Activated B cell treated with CpG ODN at 0.5 μM for 24 hours (primary cell): ENCODE measurements around the gene PMS2. TPM values are rescaled to one million over a fixed set of nuclear protein-coding genes. Genes with fewer than 3 reads are reported as not detected.
"Not testable (repeated sequence)": the region's sequence is repeated elsewhere in the genome, so short reads cannot be mapped to it uniquely, and the experiment has no call there.

Experiments
- ATAC-seq: fragments of 200-7000 bp; cut with Tn5 transposase; one replicate; pipeline ENCODE4 v1.10.0; 2021; ENCODE audit warnings: low read depth, mild to moderate bottlenecking, moderate library complexity
- CTCF ChIA-PET: fragments of 350-600 bp; sonication (Branson Sonifier 250); formaldehyde crosslinking; loops from one replicate; lab custom pipeline; 2021; ENCODE audit warnings: antibody characterized with exemption; lab: Charles Lee
- POLR2A ChIA-PET: fragments of 350-600 bp; sonication (Branson Sonifier 250); formaldehyde crosslinking; loops from one replicate; lab custom pipeline; 2021; ENCODE audit warnings: antibody characterized with exemption; lab: Charles Lee
- DNase-seq: peaks from one replicate; pipeline ENCODE4 v3.0.0; 2022
- H3K27ac Mint-ChIP-seq: one replicate; pipeline ENCODE4 v1.8.0; 2020; ENCODE audit warnings: mixed read lengths
- H3K27me3 Mint-ChIP-seq: one replicate; pipeline ENCODE4 v1.8.0; 2021; ENCODE audit warnings: mixed read lengths
- H3K36me3 Mint-ChIP-seq: one replicate; pipeline ENCODE4 v1.8.0; 2021; ENCODE audit warnings: low read depth, mixed read lengths
- H3K4me1 Mint-ChIP-seq: one replicate; pipeline ENCODE4 v1.8.0; 2021; ENCODE audit warnings: mixed read lengths
- H3K4me3 Mint-ChIP-seq: one replicate; pipeline ENCODE4 v1.8.0; 2020; ENCODE audit warnings: mild to moderate bottlenecking, mixed read lengths
- H3K9me3 Mint-ChIP-seq: one replicate; pipeline ENCODE4 v1.8.0; 2020; ENCODE audit warnings: mixed read lengths
- CTCF ChIP-seq: fragments of 200-600 bp; IDR thresholded peaks from one replicate; pipeline ENCODE4 v1.8.0; 2022; ENCODE audit warnings: antibody characterized with exemption, mild to moderate bottlenecking
- intact Hi-C: fragments of 100-400 bp; cut with micrococcal nuclease; formaldehyde crosslinking; loops from one replicate; pipeline ENCODE4 v1.15.1; 2024
- total RNA-seq: library from RNA; stranded (reverse); gene quantifications from 2 replicates; pipeline ENCODE4 v1.2.3, GENCODE V29; 2022

PMS2 gene, protein sequence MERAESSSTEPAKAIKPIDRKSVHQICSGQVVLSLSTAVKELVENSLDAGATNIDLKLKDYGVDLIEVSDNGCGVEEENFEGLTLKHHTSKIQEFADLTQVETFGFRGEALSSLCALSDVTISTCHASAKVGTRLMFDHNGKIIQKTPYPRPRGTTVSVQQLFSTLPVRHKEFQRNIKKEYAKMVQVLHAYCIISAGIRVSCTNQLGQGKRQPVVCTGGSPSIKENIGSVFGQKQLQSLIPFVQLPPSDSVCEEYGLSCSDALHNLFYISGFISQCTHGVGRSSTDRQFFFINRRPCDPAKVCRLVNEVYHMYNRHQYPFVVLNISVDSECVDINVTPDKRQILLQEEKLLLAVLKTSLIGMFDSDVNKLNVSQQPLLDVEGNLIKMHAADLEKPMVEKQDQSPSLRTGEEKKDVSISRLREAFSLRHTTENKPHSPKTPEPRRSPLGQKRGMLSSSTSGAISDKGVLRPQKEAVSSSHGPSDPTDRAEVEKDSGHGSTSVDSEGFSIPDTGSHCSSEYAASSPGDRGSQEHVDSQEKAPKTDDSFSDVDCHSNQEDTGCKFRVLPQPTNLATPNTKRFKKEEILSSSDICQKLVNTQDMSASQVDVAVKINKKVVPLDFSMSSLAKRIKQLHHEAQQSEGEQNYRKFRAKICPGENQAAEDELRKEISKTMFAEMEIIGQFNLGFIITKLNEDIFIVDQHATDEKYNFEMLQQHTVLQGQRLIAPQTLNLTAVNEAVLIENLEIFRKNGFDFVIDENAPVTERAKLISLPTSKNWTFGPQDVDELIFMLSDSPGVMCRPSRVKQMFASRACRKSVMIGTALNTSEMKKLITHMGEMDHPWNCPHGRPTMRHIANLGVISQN
- total RNA-seq: 16.0 and 25.7 TPM in 2 replicates

GRCh38 chr7:6008668-6009611 lies at the start of gene PMS2, which contains the start of gene AIMP2:
PMS2 (minus strand) TSS chr7:6009049; CDS start chr7:6009019, 30 bp downstream.
AIMP2 (plus strand) TSS chr7:6009272; CDS start chr7:6009364, 92 bp downstream.
- H3K27me3 Mint-ChIP-seq: no peaks in the 10 kb centered on the region
- DNase-seq: peak; percentile 93
- H3K27ac Mint-ChIP-seq: peak within 1 kb of the TSS; percentile 94
- peaks cover 34% of the 10 kb centered on the region for H3K4me1 Mint-ChIP-seq
- no peaks in the 10 kb centered on the region for H3K9me3 Mint-ChIP-seq
- peak within 1 kb of the TSS; percentile 92 for H3K4me3 Mint-ChIP-seq
- ChIA-PET CTCF (interaction anchor here (1.0 to 1.7 kb wide), 4 partner anchors 11 to 341 kb away, joined by 3 to 9 read pairs (median 5); no protein-coding TSS in a partner anchor), POLR2A (interaction anchor here (0.6 to 2.3 kb wide), 9 partner anchors 16 to 474 kb away, joined by 3 to 12 read pairs (median 4); partner anchors contain the start of gene DAGLB)
- H3K36me3 Mint-ChIP-seq: peaks cover 26% of the 10 kb centered on the region
- intact Hi-C loops: loop anchor here (1.0 kb wide), 1 partner anchor 17 kb away; no protein-coding TSS in a partner anchor
- TF ChIP-seq CTCF: no peak
- peak; percentile 88 for ATAC-seq

GRCh38 chr7:6057316-6058129 lies 48.7 kb upstream of the PMS2 start:
- Mint-ChIP-seq H3K4me1 (peaks cover 26% of the 10 kb centered on the region), H3K27me3 (no peaks in the 10 kb centered on the region), H3K36me3 (peaks cover 22% of the 10 kb centered on the region), H3K27ac (peak overlapping the region; percentile 94), H3K9me3 (no peaks in the 10 kb centered on the region), H3K4me3 (peak overlapping the region; percentile 96)
- DNase-seq (no peak), ATAC-seq (no peak)
- CTCF ChIA-PET: no interaction called here
- POLR2A ChIA-PET: interaction anchor here (0.7 to 1.3 kb wide), 3 partner anchors 9 to 1177 kb away, joined by 5 to 7 read pairs (median 6); no protein-coding TSS in a partner anchor
- intact Hi-C loops: no loop called here
- no peak for TF ChIP-seq CTCF

GRCh38 chr7:6056616-6057015 lies 47.8 kb upstream of the PMS2 start:
- Mint-ChIP-seq H3K9me3 (no peaks in the 10 kb centered on the region), H3K4me3 (no peak overlapping the region), H3K4me1 (peaks cover 26% of the 10 kb centered on the region), H3K27ac (peak overlapping the region; percentile 53), H3K36me3 (peaks cover 24% of the 10 kb centered on the region), H3K27me3 (no peaks in the 10 kb centered on the region)
- intact Hi-C loops: no loop called here
- CTCF ChIA-PET: no interaction called here
- TF ChIP-seq CTCF: no peak
- POLR2A ChIA-PET: interaction anchor here (0.6 to 0.7 kb wide), 3 partner anchors 10 to 62 kb away, joined by 5 to 7 read pairs (median 6); no protein-coding TSS in a partner anchor
- ATAC-seq (no peak), DNase-seq (no peak)

DNA sequence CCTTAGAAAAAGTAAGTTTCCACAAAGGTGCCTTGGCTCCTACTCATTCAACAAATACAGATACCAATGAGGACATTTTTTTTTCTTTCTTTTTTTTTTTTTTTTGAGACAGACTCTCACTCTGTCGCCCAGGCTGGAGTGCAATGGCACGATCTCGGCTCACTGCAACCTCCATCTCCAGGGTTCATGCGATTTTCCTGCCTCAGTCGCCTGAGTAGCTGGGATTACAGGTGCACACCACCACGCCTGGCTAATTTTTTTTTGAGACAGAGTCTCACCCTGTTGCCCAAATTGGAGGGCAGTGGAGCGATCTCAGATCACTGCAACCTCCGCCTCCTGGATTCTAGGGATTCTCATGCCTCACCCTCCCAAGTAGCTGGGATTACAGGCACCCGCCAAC lies 42.3 kb upstream of the PMS2 start:
- ATAC-seq, H3K9me3 Mint-ChIP-seq, H3K4me3 Mint-ChIP-seq, CTCF ChIA-PET, H3K27ac Mint-ChIP-seq, DNase-seq, H3K4me1 Mint-ChIP-seq, intact Hi-C loops, H3K27me3 Mint-ChIP-seq: not testable (repeated sequence)
- peaks cover 50% of the 10 kb centered on the region for H3K36me3 Mint-ChIP-seq
- POLR2A ChIA-PET: interaction anchor here (0.7 kb wide), 1 partner anchor 54 kb away, joined by 4 read pairs; no protein-coding TSS in a partner anchor
